GM21737 (cell line): Measurements from ENCODE around the gene CPTP.

Experiments used
- ATAC-seq: cut with Tn5 transposase; IDR thresholded peaks from one replicate; pipeline ENCODE4 v1.9.1; 2021; ENCODE audit warnings: mild to moderate bottlenecking, moderate library complexity; ENCODE audit not compliant: unreplicated experiment

CPTP gene

GRCh38 chr1:1347026-1347595, 22.5 kb downstream of the CPTP start:
- ATAC-seq, result no peak

- ATAC-seq, result no peak
Observed at GRCh38 chr1:1347663-1348419, 23.2 kb downstream of the CPTP start.

- peak; percentile 33 for ATAC-seq
Observed at GRCh38 chr1:1348420-1349255, 24.0 kb downstream of the CPTP start.

- ATAC-seq, result peak; percentile 45
Observed at GRCh38 chr1:1349256-1350012, 24.8 kb downstream of the CPTP start, which contains the start of gene DVL1. Gene DVL1, minus strand, starts transcription at chr1:1349418. Its CDS starts 353 bp downstream, at chr1:1349065.

GRCh38 chr1:1351511-1352427, 27.2 kb downstream of the CPTP start:
- ATAC-seq, result no peak

- ATAC-seq, result no peak
Observed at GRCh38 chr1:1352786-1353388, 28.3 kb downstream of the CPTP start.

GRCh38 chr1:1353389-1354151, 29.0 kb downstream of the CPTP start:
- no peak for ATAC-seq

GRCh38 chr1:1354271-1355247, 30.0 kb downstream of the CPTP start:
- ATAC-seq, result no peak

GRCh38 chr1:1355416-1355815, 30.8 kb downstream of the CPTP start:
- ATAC-seq, result no peak

- ATAC-seq, result no peak
Observed at GRCh38 chr1:1356166-1356795, 31.7 kb downstream of the CPTP start.

GRCh38 chr1:1356796-1357401, 32.3 kb downstream of the CPTP start:
- no peak for ATAC-seq

- ATAC-seq, result no peak
Observed at GRCh38 chr1:1357871-1358432, 33.4 kb downstream of the CPTP start.

GRCh38 chr1:1358433-1359271, 34.0 kb downstream of the CPTP start, which contains the start of gene MXRA8:
Gene MXRA8, minus strand, starts transcription at chr1:1358555. Its CDS starts 51 bp downstream, at chr1:1358504.
- no peak for ATAC-seq

GRCh38 chr1:1359308-1359663, 34.7 kb downstream of the CPTP start:
- ATAC-seq, result no peak

- no peak for ATAC-seq
Observed at GRCh38 chr1:1359664-1360468, 35.3 kb downstream of the CPTP start.
